ENCODE results near the gene LIPT2.

DNA sequence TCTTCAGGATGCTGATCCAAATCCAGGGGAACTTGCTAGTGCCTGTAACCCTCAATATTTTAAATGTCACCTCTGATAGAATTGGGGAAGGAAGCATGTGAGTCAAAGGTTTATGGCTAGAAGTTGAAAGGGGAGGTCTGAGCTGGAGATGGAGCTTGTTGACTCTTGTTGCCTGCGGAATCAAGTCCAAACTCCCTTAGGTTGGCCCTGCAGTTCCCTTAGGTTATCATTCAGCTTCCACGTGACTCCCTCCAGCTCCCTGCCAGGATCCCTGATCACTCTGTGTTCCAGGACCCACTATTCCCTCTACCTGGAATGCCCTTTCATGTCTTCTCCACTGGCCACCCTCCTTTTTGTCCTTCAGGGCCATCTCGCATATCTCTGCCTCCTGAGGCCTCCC is 26.2 kb upstream of the LIPT2 start:
- TF ChIP-seq, protein P1, sequence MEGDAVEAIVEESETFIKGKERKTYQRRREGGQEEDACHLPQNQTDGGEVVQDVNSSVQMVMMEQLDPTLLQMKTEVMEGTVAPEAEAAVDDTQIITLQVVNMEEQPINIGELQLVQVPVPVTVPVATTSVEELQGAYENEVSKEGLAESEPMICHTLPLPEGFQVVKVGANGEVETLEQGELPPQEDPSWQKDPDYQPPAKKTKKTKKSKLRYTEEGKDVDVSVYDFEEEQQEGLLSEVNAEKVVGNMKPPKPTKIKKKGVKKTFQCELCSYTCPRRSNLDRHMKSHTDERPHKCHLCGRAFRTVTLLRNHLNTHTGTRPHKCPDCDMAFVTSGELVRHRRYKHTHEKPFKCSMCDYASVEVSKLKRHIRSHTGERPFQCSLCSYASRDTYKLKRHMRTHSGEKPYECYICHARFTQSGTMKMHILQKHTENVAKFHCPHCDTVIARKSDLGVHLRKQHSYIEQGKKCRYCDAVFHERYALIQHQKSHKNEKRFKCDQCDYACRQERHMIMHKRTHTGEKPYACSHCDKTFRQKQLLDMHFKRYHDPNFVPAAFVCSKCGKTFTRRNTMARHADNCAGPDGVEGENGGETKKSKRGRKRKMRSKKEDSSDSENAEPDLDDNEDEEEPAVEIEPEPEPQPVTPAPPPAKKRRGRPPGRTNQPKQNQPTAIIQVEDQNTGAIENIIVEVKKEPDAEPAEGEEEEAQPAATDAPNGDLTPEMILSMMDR (IDR thresholded peaks at IDR 0.05): no peak
- TF ChIP-seq POLR2A (IDR thresholded peaks at IDR 0.05): no peak
